ENCODE measurements around the gene OR4F17.
"Not testable (repeated sequence)": the region's sequence is repeated elsewhere in the genome, so short reads cannot be mapped to it uniquely, and the experiment has no call there.

The OR4F17 gene, protein sequence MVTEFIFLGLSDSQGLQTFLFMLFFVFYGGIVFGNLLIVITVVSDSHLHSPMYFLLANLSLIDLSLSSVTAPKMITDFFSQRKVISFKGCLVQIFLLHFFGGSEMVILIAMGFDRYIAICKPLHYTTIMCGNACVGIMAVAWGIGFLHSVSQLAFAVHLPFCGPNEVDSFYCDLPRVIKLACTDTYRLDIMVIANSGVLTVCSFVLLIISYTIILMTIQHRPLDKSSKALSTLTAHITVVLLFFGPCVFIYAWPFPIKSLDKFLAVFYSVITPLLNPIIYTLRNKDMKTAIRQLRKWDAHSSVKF

GRCh38 chr19:106804-107203 is at the start of gene OR4F17:
TSS of gene OR4F17 (plus strand) at chr19:107104. CDS start at chr19:110679, 3,575 bp downstream.
- not testable (repeated sequence) for DNase-seq (ENCODE audit: low read depth in 2 of 2)

DNA sequence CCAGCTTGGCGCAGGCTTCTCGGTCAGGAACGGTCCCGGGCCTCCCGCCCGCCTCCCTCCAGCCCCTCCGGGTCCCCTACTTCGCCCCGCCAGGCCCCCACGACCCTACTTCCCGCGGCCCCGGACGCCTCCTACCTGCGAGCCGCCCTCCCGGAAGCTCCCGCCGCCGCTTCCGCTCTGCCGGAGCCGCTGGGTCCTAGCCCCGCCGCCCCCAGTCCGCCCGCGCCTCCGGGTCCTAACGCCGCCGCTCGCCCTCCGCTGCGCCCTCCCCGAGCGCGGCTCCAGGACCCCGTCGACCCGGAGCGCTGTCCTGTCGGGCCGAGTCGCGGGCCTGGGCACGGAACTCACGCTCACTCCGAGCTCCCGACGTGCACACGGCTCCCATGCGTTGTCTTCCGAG is 36.1 kb upstream of the OR4F17 start:
- peak; percentile 10 to 40 for DNase-seq (ENCODE audit: low read depth in 2 of 2)

DNA sequence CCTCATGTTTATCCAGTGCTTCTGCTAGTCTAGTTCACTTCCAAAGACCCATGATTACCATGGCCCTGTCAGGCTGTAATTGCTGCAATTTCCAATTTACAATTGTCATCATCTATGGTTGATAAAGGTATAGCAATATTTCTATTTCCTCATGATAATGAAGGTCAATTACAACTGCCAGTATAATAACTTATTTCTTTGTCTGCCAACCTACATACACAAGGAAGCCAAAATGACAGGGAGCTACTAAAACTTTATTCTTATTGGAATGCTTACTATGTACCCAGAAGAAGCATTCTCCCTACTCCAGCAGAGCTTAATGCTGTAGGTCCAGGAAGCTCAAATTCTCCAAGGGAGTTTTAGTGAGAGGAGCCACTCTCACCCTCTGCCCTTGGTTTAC is 24.0 kb upstream of the OR4F17 start:
- not testable (repeated sequence) for DNase-seq (ENCODE audit: low read depth in 2 of 2)

- not testable (repeated sequence) for DNase-seq (ENCODE audit: low read depth in 2 of 2)
Measured at GRCh38 chr19:83626-84025, 23.3 kb upstream of the OR4F17 start.

GRCh38 chr19:90678-91077 is 16.2 kb upstream of the OR4F17 start:
- DNase-seq (ENCODE audit: low read depth in 2 of 2) = not testable (repeated sequence)

DNA sequence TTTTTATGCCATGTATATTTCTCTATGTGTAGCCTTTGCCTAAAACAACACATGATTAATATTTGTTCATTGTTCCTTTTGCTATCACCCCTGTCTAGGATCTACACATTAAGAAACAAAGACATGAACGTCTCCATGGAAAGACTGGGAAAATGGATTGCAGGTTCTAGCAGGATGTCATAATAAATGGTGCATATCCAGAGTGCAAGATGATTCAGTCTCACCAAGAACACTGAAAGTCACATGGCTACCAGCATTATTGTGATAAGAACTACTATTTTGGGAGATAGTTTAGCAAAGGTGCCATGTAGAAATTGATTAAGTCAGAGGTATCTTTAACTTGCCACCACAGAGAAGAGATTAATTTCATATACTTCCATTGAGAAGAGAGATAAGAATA is 12.1 kb upstream of the OR4F17 start:
- not testable (repeated sequence) for DNase-seq (ENCODE audit: low read depth in 2 of 2)

- not testable (repeated sequence) for DNase-seq (ENCODE audit: low read depth in 2 of 2)
Measured at GRCh38 chr19:97647-98046, 9.3 kb upstream of the OR4F17 start.

GRCh38 chr19:120443-121140 is 13.7 kb downstream of the OR4F17 start:
- DNase-seq (ENCODE audit: low read depth in 2 of 2) = not testable (repeated sequence)
